Activated T-helper 9 cell treated with anti-CD3 and anti-CD28 coated beads, Interleukin-2, amount 50 U/mL, for 16 hours (primary cell): Measurements from ENCODE around the gene C1QTNF5.
"Not testable (repeated sequence)": the region's sequence is repeated elsewhere in the genome, so short reads cannot be mapped to it uniquely, and the experiment has no call there.

ENCODE experiments used
- DNase-seq: peaks from one replicate; pipeline ENCODE4 v3.0.0-alpha.2; 2020; ENCODE audit warnings: low read depth

C1QTNF5 gene, protein sequence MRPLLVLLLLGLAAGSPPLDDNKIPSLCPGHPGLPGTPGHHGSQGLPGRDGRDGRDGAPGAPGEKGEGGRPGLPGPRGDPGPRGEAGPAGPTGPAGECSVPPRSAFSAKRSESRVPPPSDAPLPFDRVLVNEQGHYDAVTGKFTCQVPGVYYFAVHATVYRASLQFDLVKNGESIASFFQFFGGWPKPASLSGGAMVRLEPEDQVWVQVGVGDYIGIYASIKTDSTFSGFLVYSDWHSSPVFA

DNA sequence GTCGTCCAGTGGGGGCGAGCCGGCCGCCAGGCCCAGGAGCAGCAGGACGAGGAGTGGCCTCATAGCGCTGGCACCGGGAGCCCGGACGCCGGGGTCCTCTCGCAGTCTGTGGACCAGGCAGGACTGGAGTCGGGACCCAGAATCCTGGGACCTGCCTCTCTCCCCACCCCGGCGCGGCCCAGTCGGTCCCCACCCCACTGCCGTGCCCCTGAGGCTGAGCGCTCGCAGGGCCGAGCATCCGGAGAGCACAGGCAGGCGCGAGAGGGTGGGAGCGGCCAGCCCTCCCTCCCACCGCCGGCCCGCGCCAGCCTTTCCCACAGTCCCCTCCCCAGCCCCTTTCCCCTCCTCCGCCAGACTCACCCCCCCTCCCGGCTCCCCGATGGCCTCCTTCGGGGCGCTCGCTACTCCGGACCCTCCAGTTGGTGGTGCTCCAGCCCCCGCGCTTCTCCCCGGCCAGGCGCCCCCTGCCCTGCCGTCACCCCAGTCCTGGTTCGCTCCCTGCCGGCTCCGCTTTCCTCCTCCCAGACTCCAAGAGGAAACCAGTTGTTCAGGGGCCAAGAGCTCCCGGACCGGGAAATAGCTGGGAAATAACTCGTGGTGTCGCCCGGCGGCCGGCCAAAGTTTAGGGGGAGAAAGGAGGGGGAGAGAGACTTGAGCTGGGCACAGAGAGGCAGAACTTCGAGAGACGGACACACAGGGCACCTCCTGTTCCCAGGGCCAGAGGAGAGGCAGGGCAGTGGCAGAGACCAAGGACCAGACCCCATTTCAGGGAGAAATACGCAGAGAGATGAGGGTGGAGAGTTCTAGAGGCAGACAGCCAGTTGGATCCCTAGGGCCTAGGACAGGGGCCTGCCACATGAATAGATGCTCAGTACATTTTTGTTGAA lies at the start of gene C1QTNF5:
Gene C1QTNF5, minus strand, starts transcription at position 549 of the 887 bp plus-strand sequence. Its CDS starts 486 bp downstream, at position 63.
- no peak for DNase-seq

DNA sequence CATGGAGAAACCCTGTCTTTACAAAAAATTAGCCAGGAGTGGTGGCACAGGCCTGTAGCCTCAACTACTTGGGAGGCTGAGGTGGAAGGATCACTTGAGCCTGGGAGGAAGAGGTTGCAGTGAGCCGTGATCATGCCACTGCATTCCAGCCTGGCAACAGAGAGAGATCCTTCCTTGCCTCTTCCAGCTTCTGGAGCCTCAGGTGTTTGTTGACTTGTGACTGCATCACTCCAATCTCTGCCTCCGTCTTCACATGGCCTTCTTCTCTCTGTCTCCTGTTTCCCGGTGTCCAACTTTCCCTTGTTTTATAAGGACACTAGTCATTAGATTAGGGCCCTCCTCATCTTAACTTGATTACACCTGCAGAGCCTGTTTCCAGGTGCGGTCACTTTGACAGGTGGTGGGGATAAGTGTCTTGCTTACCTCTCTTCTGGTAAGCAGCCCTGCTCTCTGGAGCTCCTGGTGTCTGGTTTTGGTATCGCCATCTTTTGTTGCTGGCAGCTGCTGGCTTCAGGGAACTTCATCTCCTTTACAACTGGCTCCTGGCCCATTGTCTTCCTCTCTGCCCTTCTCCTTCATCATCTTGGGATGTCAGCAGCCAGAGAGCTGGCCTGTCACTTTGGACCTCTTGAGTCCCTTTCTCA lies 49.0 kb upstream of the C1QTNF5 start:
- no peak for DNase-seq

GRCh38 chr11:119388103-119388502 lies 47.4 kb upstream of the C1QTNF5 start:
- DNase-seq, result no peak

GRCh38 chr11:119384332-119384731 lies 43.6 kb upstream of the C1QTNF5 start:
- DNase-seq, result no peak

DNA sequence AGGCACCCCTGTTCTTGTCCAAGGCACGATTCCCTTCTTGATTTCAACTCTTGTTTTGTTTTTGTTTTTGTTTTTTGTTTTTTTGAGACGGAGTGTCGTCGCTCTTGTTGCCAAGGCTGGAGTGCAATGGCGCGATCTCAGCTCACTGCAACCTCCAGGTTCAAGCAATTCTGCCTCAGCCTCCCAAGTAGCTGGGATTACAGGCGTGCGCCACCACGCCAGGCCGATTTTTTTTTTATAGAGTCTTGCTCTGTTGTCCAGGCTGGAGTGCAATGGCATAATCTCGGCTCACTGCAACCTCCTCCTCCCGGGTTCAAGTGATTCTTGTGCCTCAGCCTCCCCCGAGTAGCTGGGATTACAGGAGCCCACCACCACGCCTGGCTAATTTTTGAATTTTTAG lies 41.8 kb upstream of the C1QTNF5 start:
- not testable (repeated sequence) for DNase-seq

GRCh38 chr11:119382101-119382500 lies 41.4 kb upstream of the C1QTNF5 start:
- DNase-seq, result no peak

DNA sequence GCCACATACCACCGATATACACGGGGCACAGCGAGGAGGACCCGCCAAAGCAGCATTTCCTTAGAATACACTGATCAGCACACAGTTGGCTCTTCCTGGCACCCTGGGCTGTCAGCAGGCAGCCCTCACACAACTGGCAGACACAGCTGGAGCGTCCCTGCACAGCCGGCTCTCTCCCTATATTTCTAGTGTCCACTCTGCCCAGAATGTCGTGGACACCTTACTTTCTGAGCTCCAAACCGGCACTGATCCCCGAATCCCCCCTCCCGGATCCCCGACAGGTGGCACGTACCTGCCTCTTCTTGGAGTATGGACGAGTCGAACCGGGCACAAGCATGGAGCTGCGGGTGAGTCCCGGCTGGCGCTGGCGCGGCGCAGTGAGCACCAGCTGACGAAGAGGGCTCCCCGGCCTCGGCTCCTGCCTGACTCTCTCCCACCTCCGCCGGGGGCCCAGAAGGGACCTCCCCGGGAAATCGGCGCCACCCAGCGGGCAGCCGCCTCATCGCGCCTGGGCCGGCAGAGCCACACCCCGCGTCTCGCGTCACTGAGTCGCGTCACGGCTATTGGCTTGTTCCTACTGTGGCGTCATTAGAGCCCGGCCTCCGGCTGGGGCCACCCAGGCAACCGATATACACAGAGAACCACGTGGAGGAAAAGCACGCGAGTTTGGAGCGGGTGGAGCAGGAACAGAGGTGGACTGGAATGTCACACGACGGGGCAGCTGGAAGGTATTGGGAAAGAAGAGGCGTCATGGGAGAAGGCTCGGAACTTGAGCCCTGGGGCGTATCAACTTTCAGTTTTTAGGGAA lies 40.7 kb upstream of the C1QTNF5 start, which contains the start of gene USP2:
Gene USP2, minus strand, starts transcription at position 510 of the 808 bp plus-strand sequence. CDS start 8,210 bp downstream, outside the sequence.
- DNase-seq, result peak; percentile 96

DNA sequence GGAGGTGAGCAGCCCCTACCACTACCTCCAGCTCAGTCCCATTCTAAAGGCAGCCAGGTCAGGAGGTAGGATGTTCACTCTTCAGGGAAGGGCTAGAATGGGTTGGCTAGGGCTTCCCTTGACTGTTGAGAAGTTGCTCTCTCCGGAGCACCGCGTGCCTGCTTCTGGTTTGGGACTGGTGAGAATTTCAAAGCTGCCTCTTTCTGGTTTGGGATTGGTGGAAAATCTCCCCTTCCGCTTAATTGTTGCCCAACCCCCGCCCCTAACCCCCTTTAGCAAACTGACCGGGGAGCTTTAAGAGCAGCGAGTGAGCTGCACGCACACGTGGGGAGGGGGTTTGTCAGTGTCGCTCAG lies 40.1 kb upstream of the C1QTNF5 start:
- no peak for DNase-seq

DNA sequence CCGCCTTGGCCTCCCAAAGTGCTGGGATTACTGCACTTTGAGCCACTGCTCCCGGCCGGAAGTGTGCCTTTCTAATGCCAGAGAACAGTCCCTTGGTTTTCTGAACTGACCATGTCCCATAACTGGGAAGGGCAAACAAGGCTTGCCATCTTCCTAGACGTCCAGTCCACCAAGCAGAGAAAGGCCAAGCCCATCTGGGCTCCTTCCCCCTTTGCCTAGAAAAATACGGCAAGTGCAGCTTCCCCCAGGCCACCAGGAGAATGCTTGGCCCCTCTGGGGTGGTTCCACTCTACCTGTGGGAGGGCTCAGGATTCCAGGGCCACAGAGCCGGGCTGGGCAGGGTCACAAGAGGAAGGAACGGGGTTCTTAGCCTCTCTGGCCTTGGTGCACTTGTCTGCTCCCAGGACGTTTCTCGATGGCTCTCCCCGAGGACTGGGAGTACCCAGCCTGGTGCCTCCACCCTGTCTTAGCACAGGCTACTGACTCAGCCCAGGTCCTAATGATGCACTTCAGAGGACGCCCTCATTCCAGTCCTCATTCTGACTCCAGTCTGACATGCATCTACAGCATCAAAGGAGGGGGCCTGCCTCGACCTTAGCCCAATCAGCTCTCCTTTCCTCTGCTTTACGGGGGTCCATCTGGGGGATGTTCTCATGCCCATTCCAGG lies 39.6 kb upstream of the C1QTNF5 start:
- no peak for DNase-seq

GRCh38 chr11:119378851-119379465 lies 38.3 kb upstream of the C1QTNF5 start:
- no peak for DNase-seq

- DNase-seq, result no peak
These were observed 37.4 kb upstream of the C1QTNF5 start for GRCh38 chr11:119377961-119378667.

DNA sequence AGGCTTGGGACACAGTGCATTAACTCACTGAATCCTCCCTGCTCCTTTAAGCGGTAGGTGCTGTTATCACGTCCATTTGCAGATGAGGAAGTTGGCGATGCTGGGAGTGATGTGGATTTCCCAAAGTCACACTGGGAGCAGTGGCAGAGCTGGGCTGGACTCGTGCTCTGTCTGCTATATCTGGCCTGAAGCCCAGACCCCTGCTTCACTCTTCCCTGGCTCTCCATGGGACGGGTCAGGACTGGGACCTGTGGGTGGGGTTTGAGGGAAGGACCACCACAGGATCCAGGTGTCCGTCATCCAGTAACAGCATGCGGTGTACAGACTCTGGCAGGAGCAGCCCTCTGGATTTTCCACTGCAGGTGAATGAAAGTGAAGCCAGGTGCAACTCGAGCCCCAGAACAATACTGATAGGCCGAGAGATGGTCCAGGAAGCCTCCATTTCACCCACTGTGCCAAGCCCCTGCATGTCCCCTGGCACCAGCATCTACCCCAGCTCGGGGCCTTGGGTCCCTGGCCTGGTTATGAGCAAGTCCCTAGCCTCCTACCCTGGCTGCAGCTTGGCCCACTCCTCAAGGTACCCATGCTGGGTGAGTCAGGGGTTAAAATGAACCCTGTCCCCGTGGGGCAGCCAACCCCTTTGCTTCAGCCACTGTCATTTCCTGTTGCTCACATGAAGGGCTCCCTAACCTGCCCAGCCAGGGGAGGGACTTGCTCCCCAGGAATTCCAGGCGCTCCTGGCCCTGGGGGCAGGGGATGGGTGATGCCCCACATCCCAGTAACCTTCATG lies 36.6 kb upstream of the C1QTNF5 start:
- no peak for DNase-seq

- DNase-seq, result no peak
These were observed 35.6 kb upstream of the C1QTNF5 start for GRCh38 chr11:119376197-119376847.

DNA sequence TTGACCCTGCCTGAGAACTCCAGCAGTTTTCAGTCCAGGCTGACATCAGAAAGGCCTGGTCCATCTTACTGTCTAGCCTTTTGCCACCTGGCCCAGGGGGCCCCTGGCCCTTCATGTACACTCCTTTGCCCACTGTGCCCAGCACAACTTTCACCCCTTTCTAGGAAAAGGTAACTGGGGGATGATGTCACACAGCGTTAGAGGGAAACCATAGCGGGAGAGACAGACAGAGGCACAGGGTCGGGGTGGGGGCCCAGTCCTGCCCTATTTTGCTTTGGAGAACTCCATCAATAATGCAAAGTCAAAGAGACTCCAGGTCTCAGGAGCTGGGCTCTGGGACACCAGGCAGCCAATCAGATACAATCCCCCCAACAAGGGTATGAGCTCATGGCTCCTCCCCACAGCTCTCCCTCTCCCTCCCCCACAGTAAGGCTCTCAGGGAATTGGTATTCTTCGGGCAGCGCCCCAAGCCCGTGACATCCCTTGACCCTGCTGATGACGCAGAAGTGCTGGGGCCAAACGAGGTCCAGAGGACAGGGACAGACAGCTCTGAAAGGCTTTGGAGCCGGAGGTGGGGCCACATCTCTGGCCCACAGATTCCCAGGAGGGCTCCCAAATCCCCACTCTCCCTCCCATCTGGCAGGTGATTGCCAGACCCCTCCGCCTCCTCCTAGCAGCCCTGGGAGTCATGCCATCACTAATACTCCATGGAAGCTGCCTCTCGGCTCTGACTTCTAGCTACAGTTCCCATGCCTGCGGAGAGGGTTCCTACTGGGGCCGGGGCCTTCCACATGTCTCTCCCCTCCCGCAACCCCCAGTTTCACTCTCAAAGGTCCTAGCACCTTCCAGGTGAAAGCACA lies 34.9 kb upstream of the C1QTNF5 start:
- no peak for DNase-seq

DNA sequence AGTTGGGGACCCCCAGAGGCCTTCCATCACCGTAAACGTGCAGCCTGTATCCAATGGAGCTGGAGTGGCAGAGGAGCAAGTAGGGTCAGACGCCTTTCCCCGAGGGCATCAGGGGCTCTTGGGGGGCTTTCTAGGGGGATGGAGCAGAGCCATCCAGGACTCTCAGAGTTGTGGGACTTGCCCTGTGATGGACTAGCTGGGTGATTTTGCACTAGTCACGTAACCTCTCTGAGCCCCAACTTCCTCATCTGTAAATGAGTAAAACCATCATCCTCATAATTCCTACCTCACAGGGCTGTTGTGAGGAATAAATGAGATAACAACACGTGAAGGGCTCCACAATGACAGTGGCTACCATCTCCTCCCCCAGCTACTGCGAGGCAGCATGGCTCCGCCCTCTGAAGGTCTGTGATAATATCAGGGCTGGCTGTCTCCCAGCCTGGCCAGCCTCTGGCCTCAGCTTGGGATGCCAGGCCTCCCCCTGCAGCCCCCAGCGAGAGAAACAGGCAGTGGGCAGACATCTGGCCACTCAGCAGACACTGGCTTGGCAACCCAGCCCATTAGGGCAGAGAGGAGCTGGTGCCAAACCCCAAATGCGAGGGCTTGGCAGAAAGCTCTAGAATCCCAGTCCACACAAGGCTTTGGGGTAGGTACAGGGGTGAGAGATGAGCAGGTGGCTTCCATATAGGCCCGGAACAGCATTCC lies 34.1 kb upstream of the C1QTNF5 start:
- no peak for DNase-seq

GRCh38 chr11:119373921-119374631 lies 33.4 kb upstream of the C1QTNF5 start:
- no peak for DNase-seq
